GM12874 (cell line): ENCODE measurements around the gene FAM169A.

Source experiments
- CTCF ChIP-seq: IDR thresholded peaks from 2 replicates; pipeline ENCODE4 v1.5.1; 2011; ENCODE audit warnings: low read depth, mild to moderate bottlenecking, control low read depth, low read length, moderate library complexity; ENCODE audit not compliant: insufficient read depth

Gene FAM169A, protein sequence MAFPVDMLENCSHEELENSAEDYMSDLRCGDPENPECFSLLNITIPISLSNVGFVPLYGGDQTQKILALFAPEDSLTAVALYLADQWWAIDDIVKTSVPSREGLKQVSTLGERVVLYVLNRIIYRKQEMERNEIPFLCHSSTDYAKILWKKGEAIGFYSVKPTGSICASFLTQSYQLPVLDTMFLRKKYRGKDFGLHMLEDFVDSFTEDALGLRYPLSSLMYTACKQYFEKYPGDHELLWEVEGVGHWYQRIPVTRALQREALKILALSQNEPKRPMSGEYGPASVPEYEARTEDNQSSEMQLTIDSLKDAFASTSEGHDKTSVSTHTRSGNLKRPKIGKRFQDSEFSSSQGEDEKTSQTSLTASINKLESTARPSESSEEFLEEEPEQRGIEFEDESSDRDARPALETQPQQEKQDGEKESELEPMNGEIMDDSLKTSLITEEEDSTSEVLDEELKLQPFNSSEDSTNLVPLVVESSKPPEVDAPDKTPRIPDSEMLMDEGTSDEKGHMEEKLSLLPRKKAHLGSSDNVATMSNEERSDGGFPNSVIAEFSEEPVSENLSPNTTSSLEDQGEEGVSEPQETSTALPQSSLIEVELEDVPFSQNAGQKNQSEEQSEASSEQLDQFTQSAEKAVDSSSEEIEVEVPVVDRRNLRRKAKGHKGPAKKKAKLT

GRCh38 chr5:74865804-74866595, at the start of gene FAM169A:
Gene FAM169A, minus strand, starts transcription at chr5:74866387. Its CDS starts 24,711 bp downstream, at chr5:74841676.
- no peak for TF ChIP-seq CTCF

- no peak for TF ChIP-seq CTCF
Measured at GRCh38 chr5:74915488-74915887, 49.3 kb upstream of the FAM169A start.

GRCh38 chr5:74903165-74903787, 37.1 kb upstream of the FAM169A start:
- TF ChIP-seq CTCF, result peak; percentile 17; the same call in 1 of the 2 replicates

GRCh38 chr5:74897049-74897448, 30.9 kb upstream of the FAM169A start:
- TF ChIP-seq CTCF, result no peak

DNA sequence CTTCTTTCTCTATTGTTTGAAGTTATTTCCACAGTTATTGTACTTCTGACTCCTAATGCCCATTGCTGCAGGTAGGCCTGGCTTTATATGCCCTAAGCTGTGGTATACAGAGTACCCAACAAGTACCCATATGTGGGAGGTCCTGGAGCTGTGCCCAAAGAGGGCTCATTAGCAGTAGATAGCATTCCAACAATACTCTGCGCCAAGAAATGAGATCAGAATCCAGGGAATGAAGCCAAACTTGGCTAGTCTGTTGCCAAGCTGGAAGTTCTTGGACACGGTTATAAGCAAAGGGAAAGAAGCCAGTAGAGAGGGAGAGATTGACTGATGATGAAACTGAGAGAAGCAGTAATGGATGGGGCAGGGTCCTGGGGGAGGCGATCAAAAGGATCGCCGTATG, 29.7 kb upstream of the FAM169A start:
- no peak for TF ChIP-seq CTCF

GRCh38 chr5:74894351-74894750, 28.2 kb upstream of the FAM169A start:
- no peak for TF ChIP-seq CTCF
